Activated T-cell treated with anti-CD3 and anti-CD28 coated beads, Interleukin-2, amount 50 U/mL, for 4 hours (primary cell): ENCODE results near the gene IMPA2. TPM values are rescaled to one million over a fixed set of nuclear protein-coding genes. Genes with fewer than 3 reads are reported as not detected.
"Not testable (repeated sequence)": the region's sequence is repeated elsewhere in the genome, so short reads cannot be mapped to it uniquely, and the experiment has no call there.

Experiments
- ATAC-seq, 2 donors: fragments of 200-7000 bp; cut with Tn5 transposase; one replicate each; pipeline ENCODE4 v1.10.0; 2021
- DNase-seq: peaks from one replicate; pipeline ENCODE4 v3.0.0-alpha.2; 2020
- H3K27me3 Mint-ChIP-seq: one replicate; pipeline ENCODE4 v1.8.0; 2021; ENCODE audit warnings: low read depth, mixed read lengths
- H3K36me3 Mint-ChIP-seq: one replicate; pipeline ENCODE4 v1.8.0; 2022; ENCODE audit warnings: mixed read lengths; ENCODE audit not compliant: insufficient read depth
- H3K4me1 Mint-ChIP-seq: one replicate; pipeline ENCODE4 v1.8.0; 2021; ENCODE audit warnings: low read depth, mixed read lengths
- H3K4me3 Mint-ChIP-seq: one replicate; pipeline ENCODE4 v1.8.0; 2021; ENCODE audit warnings: mild to moderate bottlenecking, moderate library complexity, mixed read lengths
- H3K9me3 Mint-ChIP-seq: one replicate; pipeline ENCODE4 v1.8.0; 2021; ENCODE audit warnings: mixed read lengths
- total RNA-seq, 3 donors: library from RNA; stranded (reverse); gene quantifications; one replicate each; pipeline ENCODE4 v1.2.1, GENCODE V29; 2021

Gene IMPA2
- total RNA-seq, 3 donors from 2014 or later, result 7.3 to 11.4 (median 9.8) TPM

DNA sequence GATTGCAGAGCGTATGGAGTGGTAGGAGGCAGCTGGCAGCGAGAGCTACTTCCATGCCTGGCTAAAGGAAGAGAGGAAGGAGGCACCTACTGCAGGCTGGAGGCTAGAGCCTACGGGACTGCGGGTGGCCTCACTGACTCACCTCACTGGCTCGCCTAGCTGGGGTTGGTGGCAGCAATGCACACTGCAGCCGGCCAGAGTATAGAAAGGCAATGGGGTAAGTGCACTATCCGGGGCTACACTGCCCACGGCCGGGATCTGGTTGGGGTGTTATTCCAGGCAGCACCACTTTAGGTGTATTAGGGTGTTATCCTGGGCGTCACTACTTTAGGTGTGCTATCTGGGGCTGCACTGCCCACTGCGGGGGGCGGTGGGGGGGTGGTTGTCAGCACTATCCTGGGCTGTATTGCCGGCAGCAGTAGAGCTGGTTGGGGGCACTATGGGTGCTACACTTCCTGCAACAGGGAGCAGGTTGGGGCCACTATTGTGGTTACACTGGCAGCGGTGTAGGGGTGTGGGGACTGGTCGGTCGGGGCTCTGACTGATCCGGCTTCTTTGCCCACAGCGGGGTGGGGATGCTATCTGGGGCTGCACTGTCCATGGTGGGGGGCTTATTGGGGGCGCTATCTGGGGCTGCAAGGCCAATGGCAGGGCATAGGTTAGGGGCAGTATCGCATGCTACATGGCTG is 79.0 kb downstream of the IMPA2 start:
- H3K4me1 Mint-ChIP-seq, result no peaks in the 10 kb centered on the region
- peaks cover 3% of the 10 kb centered on the region for H3K27me3 Mint-ChIP-seq
- DNase-seq (no peak), ATAC-seq (no peak)
- H3K9me3 Mint-ChIP-seq, result no peaks in the 10 kb centered on the region
- H3K4me3 Mint-ChIP-seq, result no peak overlapping the region
- no peaks in the 10 kb centered on the region for H3K36me3 Mint-ChIP-seq

- DNase-seq (no peak), ATAC-seq (no peak)
- Mint-ChIP-seq H3K27me3 (peaks cover 3% of the 10 kb centered on the region), H3K36me3 (no peaks in the 10 kb centered on the region), H3K4me1 (no peaks in the 10 kb centered on the region), H3K4me3 (no peak overlapping the region), H3K9me3 (no peaks in the 10 kb centered on the region)
Measured at GRCh38 chr18:12061685-12062084, 80.4 kb downstream of the IMPA2 start.

DNA sequence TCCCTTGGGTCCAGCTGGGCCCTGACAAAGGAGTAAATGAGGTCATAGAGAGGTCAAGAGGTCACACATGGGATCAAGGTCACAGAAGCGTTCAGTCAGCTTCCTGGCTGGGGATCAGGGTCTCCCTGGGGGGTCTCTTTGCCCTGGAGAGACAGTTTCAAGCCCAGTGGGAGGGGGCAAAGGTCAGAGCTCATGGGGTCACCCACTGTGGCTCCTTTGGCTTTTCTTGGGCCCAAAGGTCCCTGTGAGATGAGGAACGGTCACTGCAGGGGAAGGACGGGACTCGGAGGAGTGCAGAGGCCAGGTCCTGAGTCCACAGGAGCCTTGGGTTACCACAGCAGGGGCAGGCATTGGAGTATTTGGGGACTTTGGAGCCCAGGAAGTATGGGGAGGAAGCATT is 81.7 kb downstream of the IMPA2 start:
- H3K36me3 Mint-ChIP-seq, result no peaks in the 10 kb centered on the region
- ATAC-seq (no peak), DNase-seq (no peak)
- H3K4me3 Mint-ChIP-seq, result no peak overlapping the region
- no peaks in the 10 kb centered on the region for H3K4me1 Mint-ChIP-seq
- H3K9me3 Mint-ChIP-seq, result no peaks in the 10 kb centered on the region
- H3K27me3 Mint-ChIP-seq, result peaks cover 3% of the 10 kb centered on the region

DNA sequence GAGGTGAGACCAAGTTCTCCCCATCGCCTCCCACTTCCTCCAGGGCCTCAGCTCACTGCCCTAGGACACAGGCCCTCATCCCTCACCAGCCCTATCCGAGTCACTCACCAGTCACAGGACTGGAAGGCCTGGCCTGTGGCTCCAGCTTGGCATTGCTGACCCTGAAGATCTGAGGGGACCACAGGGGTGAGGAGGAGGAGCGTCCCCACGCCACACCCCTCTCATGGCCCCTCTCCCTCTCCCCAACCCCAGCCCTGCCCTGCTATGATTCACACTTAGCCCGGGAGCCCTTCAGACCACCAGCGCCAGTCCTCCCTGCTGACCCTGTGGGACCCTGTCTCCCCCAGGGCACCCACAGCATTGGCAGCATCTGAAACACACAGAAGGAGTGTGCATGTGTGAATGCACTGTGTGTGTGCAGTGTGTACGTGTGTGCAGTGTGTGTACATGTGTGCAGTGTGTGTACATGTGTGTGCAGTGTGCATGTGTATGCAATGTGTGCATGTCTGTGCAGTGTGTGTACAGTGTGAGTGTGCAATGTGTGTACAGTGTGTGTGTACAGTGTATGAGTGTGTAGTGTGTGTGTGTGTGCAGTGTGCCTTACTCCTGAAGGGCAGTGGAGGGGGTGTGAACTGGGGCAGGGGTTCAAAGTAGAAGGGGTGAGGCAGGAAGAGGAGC is 82.9 kb downstream of the IMPA2 start:
- Mint-ChIP-seq H3K4me1 (no peaks in the 10 kb centered on the region), H3K9me3 (no peaks in the 10 kb centered on the region), H3K4me3 (no peak overlapping the region), H3K36me3 (no peaks in the 10 kb centered on the region), H3K27me3 (peaks cover 3% of the 10 kb centered on the region)
- ATAC-seq (no peak), DNase-seq (no peak)

GRCh38 chr18:12065397-12065796 is 84.1 kb downstream of the IMPA2 start:
- DNase-seq (no peak), ATAC-seq (no peak)
- H3K27me3 Mint-ChIP-seq, result peaks cover 3% of the 10 kb centered on the region
- H3K4me3 Mint-ChIP-seq, result no peak overlapping the region
- no peaks in the 10 kb centered on the region for H3K36me3 Mint-ChIP-seq
- no peaks in the 10 kb centered on the region for H3K9me3 Mint-ChIP-seq
- no peaks in the 10 kb centered on the region for H3K4me1 Mint-ChIP-seq

- Mint-ChIP-seq H3K4me1 (no peaks in the 10 kb centered on the region), H3K36me3 (no peaks in the 10 kb centered on the region), H3K27me3 (peaks cover 1% of the 10 kb centered on the region), H3K4me3 (no peak overlapping the region), H3K9me3 (no peaks in the 10 kb centered on the region)
- DNase-seq (no peak), ATAC-seq (no peak)
Measured at GRCh38 chr18:12066910-12067511, 85.7 kb downstream of the IMPA2 start.

- Mint-ChIP-seq H3K27me3 (peaks cover 1% of the 10 kb centered on the region), H3K4me1 (no peaks in the 10 kb centered on the region), H3K36me3 (no peaks in the 10 kb centered on the region)
Measured at GRCh38 chr18:12067671-12068070, 86.4 kb downstream of the IMPA2 start.

DNA sequence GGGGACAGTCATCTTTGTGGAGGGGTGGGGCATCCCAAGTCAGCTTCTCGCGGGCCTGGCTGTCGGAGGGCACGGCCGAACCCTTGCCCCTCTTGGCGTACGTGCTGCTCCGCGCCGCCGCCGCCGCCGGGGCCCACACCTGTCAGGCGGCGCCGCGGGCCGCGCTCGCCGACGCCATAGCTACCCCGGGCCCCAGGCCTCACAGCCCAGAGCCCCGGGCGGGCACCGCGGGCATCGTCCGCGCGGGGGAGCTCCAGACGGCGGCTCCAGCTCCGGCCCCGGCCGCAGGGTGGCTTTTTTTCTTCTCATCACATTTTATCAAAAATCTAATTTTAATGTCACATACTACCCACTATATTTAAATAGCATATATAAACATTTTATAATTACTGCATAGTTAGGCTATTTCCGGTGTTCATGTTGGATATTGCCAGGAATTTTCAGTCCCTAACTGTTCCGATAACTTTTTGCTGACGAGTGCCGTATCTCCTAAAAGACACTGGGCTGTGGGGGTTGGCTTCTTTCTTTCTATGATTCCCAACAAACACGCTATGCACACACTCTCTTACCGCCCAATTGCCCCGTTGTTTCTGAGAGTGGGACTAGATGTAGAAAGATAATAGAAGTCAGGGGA is 87.1 kb downstream of the IMPA2 start:
- H3K4me1 Mint-ChIP-seq, H3K9me3 Mint-ChIP-seq, ATAC-seq, DNase-seq, H3K4me3 Mint-ChIP-seq, H3K36me3 Mint-ChIP-seq, H3K27me3 Mint-ChIP-seq: not testable (repeated sequence)

More at GRCh38 chr18:12067671-12068070, 86.4 kb downstream of the IMPA2 start:
- ATAC-seq (no peak), DNase-seq (no peak)
- Mint-ChIP-seq H3K4me3 (no peak overlapping the region), H3K9me3 (no peaks in the 10 kb centered on the region)

DNA sequence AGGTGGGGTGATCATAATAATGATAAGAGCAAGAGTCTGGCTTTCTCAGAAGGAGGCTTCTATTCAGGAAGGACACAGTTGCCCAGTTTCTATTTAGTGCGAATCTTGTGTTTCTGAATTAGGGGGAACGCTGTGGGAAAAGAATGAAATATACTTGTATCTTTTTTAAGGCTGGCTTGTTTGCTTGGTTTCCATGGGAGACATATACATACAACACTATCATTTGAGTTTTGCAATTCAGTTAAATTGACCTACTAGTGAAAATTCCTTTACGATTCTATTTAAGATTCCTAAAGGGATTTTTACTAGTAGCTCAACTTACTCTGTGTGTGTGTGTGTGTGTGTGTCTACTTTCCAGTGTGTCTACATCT is 87.6 kb downstream of the IMPA2 start:
- ATAC-seq, result no peak
- Mint-ChIP-seq H3K4me3 (no peak overlapping the region), H3K36me3 (no peaks in the 10 kb centered on the region), H3K9me3 (no peaks in the 10 kb centered on the region), H3K27me3 (peaks cover 8% of the 10 kb centered on the region), H3K4me1 (no peaks in the 10 kb centered on the region)
- no peak for DNase-seq

DNA sequence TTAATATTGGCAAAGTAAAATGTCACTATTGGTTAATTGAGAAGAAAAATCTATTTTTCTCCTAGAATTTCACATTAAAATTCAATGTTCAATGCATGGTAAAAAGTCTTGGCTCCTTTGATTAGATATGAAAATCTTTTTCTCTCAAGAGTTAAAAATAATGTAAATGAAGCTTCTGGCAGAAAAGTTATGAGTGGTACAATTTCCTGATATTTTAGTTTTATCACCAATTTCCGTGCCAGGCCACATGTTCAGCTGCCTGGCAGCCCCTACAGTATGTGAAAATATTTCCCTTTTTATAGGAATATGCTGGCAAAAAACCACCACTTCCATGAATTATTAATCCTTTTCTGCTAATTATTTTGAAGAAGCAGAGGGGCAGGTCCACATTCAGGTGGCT is 89.8 kb downstream of the IMPA2 start:
- not testable (repeated sequence) for H3K27me3 Mint-ChIP-seq, H3K4me3 Mint-ChIP-seq, H3K36me3 Mint-ChIP-seq, H3K9me3 Mint-ChIP-seq, DNase-seq, ATAC-seq, H3K4me1 Mint-ChIP-seq

DNA sequence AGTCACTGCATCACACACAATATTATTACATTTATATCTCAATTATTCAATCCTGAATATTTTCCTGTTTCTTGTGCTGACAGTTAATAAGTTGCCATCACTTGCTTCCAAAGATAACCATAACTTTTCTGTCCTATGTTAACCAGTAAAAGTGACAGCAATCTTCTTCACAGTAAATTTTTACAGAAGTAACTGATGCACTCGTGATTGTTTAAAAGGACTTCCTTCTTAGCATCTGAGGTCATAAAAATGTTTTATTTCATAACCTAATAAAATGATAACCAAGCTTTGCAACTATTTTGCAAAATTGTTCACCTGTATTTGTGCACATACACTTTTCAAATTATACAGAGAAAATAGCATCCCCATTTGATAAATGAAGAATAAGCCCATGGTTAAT is 91.7 kb downstream of the IMPA2 start:
- no peak overlapping the region for H3K4me3 Mint-ChIP-seq
- no peaks in the 10 kb centered on the region for H3K36me3 Mint-ChIP-seq
- ATAC-seq (no peak), DNase-seq (no peak)
- H3K9me3 Mint-ChIP-seq, result no peaks in the 10 kb centered on the region
- peaks cover 8% of the 10 kb centered on the region for H3K27me3 Mint-ChIP-seq
- no peaks in the 10 kb centered on the region for H3K4me1 Mint-ChIP-seq

- DNase-seq, result no peak
- Mint-ChIP-seq H3K36me3 (no peaks in the 10 kb centered on the region), H3K27me3 (peaks cover 13% of the 10 kb centered on the region), H3K4me3 (no peak overlapping the region), H3K4me1 (no peaks in the 10 kb centered on the region), H3K9me3 (no peaks in the 10 kb centered on the region)
- no peak for ATAC-seq
Measured at GRCh38 chr18:12074736-12075135, 93.4 kb downstream of the IMPA2 start.

- peaks cover 13% of the 10 kb centered on the region for H3K27me3 Mint-ChIP-seq
- DNase-seq, result no peak
- H3K36me3 Mint-ChIP-seq, result no peaks in the 10 kb centered on the region
- ATAC-seq, result peak; percentile 48 to 78
- no peaks in the 10 kb centered on the region for H3K9me3 Mint-ChIP-seq
- no peak overlapping the region for H3K4me3 Mint-ChIP-seq
- no peaks in the 10 kb centered on the region for H3K4me1 Mint-ChIP-seq
Measured at GRCh38 chr18:12076424-12077140, 95.3 kb downstream of the IMPA2 start.

DNA sequence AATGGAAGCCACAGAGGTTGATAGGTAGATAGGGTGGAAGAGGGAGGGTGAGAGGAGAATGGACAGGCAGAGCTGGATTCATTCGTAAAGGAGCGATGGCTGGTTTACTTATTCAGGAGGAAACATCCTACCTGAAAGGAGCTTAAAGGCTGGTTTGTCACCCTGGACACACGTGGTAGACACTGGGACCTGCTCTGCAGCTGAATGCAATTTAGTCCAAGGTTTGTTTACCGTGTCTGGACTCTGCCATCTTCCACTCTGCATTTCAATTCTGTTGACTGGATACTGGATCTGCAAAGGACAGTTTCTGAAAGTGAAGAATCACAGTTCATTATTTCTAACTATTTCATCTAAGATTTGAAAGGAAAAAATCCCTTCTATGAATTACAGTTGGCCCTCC is 96.7 kb downstream of the IMPA2 start:
- not testable (repeated sequence) for DNase-seq, H3K9me3 Mint-ChIP-seq, H3K4me1 Mint-ChIP-seq, ATAC-seq, H3K4me3 Mint-ChIP-seq, H3K36me3 Mint-ChIP-seq
- H3K27me3 Mint-ChIP-seq, result peaks cover 11% of the 10 kb centered on the region
